Spleen (tissue), 11 donors: ENCODE data around the gene ANXA7. TPM values are rescaled to one million over a fixed set of nuclear protein-coding genes. Genes with fewer than 3 reads are reported as not detected.

Experiments
- DNase-seq: peaks from one replicate; pipeline ENCODE4 v3.0.0-alpha.2; 2020
- H3K27ac ChIP-seq, 8 donors: fragments of 200-600 bp; sonication (generic) in 7 of 8; 1 replicate in 4 of 8; 2 replicates in 4 of 8; pipeline versions ENCODE4 v1.5.0 to v1.8.0; 2016 to 2021; ENCODE audit warnings: inconsistent platforms in 4 of 8, mild to moderate bottlenecking in 4 of 8, moderate library complexity in 1 of 8
- H3K27me3 ChIP-seq, 7 donors: fragments of 200-600 bp; sonication (generic) in 6 of 7; replicated peaks in 1 of 7; 1 replicate in 4 of 7; 2 replicates in 3 of 7; pipeline versions ENCODE4 v1.5.0 to v1.8.0; 2016 to 2021; ENCODE audit warnings: inconsistent platforms in 3 of 7, mild to moderate bottlenecking in 1 of 7
- H3K36me3 ChIP-seq, 6 donors: fragments of 200-600 bp; sonication (generic) in 5 of 6; 1 replicate in 4 of 6; 2 replicates in 2 of 6; pipeline versions ENCODE4 v1.5.0 to v1.8.0; 2016 to 2021; ENCODE audit warnings: inconsistent platforms in 2 of 6
- H3K4me1 ChIP-seq, 6 donors: fragments of 200-600 bp; sonication (generic) in 5 of 6; 1 replicate in 3 of 6; 2 replicates in 3 of 6; pipeline versions ENCODE4 v1.5.0 to v1.8.0; 2016 to 2021; ENCODE audit warnings: inconsistent platforms in 3 of 6
- H3K4me3 ChIP-seq, 8 donors: fragments of 200-600 bp; sonication (generic) in 7 of 8; 1 replicate in 4 of 8; 2 replicates in 4 of 8; pipeline versions ENCODE4 v1.5.0 to v1.8.0; 2016 to 2021; ENCODE audit warnings: inconsistent platforms in 4 of 8, mild to moderate bottlenecking in 4 of 8, moderate library complexity in 2 of 8
- H3K9me3 ChIP-seq, 8 donors: fragments of 200-600 bp; sonication (generic) in 7 of 8; 1 replicate in 4 of 8; 2 replicates in 4 of 8; pipeline versions ENCODE4 v1.5.0 to v1.8.0; 2016 to 2021; ENCODE audit warnings: inconsistent platforms in 4 of 8
- CTCF ChIP-seq, 11 experiments: fragments of 200-600 bp in 7 of 11; fragments of 450-650 bp in 4 of 11; sonication (generic) in 4 of 11; IDR thresholded peaks in 8 of 11; conservative IDR thresholded peaks in 3 of 11; 1 replicate in 7 of 11; 2 replicates in 4 of 11; pipeline versions ENCODE4 v1.4.0 to v1.8.0; 2016 to 2021; ENCODE audit warnings: antibody characterized with exemption in 11 of 11, inconsistent platforms in 4 of 11, mild to moderate bottlenecking in 1 of 11
- POLR2A ChIP-seq, 3 donors: fragments of 450-650 bp; IDR thresholded peaks; one replicate each; pipeline ENCODE4 v1.5.1; 2017; ENCODE audit warnings: antibody characterized with exemption in 3 of 3, mild to moderate bottlenecking in 1 of 3
- POLR2AphosphoS5 ChIP-seq, 3 donors: sonication (generic); formaldehyde crosslinking; IDR thresholded peaks; one replicate each; pipeline ENCODE4 v1.5.1; 2017; ENCODE audit warnings: antibody characterized with exemption in 3 of 3
- WGBS, 5 donors: extraction: QIAGEN DNeasy Blood & Tissue Kit in 3 of 5; methylation state at CpG; one replicate each; pipeline versions ENCODE4 v1.1.5 to v1.1.7; 2013 to 2018; 5-methylcytosine and 5-hydroxymethylcytosine counted together
- intact Hi-C: fragments of 100-400 bp; cut with DNase I; formaldehyde crosslinking; loops from one replicate; pipeline ENCODE4 v1.15.0; 2023; ENCODE audit warnings: low total_unique reads
- polyA plus RNA-seq, 3 donors: library from polyadenylated mRNA; stranded (reverse); fragments of 200-250 nt; gene quantifications; one replicate each; pipeline ENCODE4 v1.2.1, GENCODE V29; 2013
- total RNA-seq, 7 donors: library from RNA; depleted of rRNA in 3 of 7; stranded (reverse); fragments of >200 nt in 3 of 7; fragmentation: NEBNext Ultra II Directional in 4 of 7; extraction: Animal tissue kit (Norgen Biotek cat#: 25700) in 4 of 7; gene quantifications; one replicate each; pipeline versions ENCODE4 v1.1.0 to v1.2.1, GENCODE V29; 2016 to 2021
- donor health status: healthy with polysubstance abuse.
- donor health status: DM: no; HTN: no; CAD: no; lungs with moderate emphysema.
- donor health status: DM: no; HTN: no; CAD: no.
- donor health status: Bipolar disorder and iron deficiency.
- donor health status: healthy.
- donor health status: DM: no; HTN: no; CAD: no.
- donor health status: DM: yes; HTN: yes; CAD: no.

The ANXA7 gene
- total and polyA plus RNA-seq, 10 donors, result 40.1 to 118 (median 93.8) TPM

- Histone ChIP-seq H3K27ac (no peak overlapping the region), H3K4me3 (no peak overlapping the region), H3K9me3 (peaks cover 0 to 2% (median 0%) of the 10 kb centered on the region in 8 donors), H3K4me1 (peaks cover 0 to 18% (median 14%) of the 10 kb centered on the region in 6 donors), H3K36me3 (no peaks in the 10 kb centered on the region), H3K27me3 (no peaks in the 10 kb centered on the region)
- no peak for DNase-seq
- TF ChIP-seq POLR2A (IDR thresholded peaks at IDR 0.05) (no peak), CTCF (IDR thresholded peaks at IDR 0.05 in 8 of 11, conservative IDR thresholded peaks at IDR 0.05 in 3 of 11) (no peak), POLR2AphosphoS5 (IDR thresholded peaks at IDR 0.05) (no peak)
- intact Hi-C loops, result no loop called here
- WGBS, 5 donors, result 65 to 71% (median 69%) methylated on average over 4 of the region's 4 CpGs
Measured at GRCh38 chr10:73357166-73357565, 56.7 kb downstream of the ANXA7 start.

- intact Hi-C loops, result no loop called here
- no peak for DNase-seq
- TF ChIP-seq POLR2A (IDR thresholded peaks at IDR 0.05), result no peak
- no peak for TF ChIP-seq POLR2AphosphoS5 (IDR thresholded peaks at IDR 0.05)
- no peak for TF ChIP-seq CTCF (IDR thresholded peaks at IDR 0.05 in 8 of 11, conservative IDR thresholded peaks at IDR 0.05 in 3 of 11)
- H3K36me3 ChIP-seq, result peaks cover 0 to 15% (median 3%) of the 10 kb centered on the region in 6 donors
- H3K9me3 ChIP-seq, result no peaks in the 10 kb centered on the region
- H3K4me3 ChIP-seq, result no peak overlapping the region
- H3K4me1 ChIP-seq, result no peaks in the 10 kb centered on the region
- 77 to 89% (median 84%) methylated on average over 1 of the region's 1 CpG for WGBS, 5 donors
- H3K27me3 ChIP-seq, result no peaks in the 10 kb centered on the region
- H3K27ac ChIP-seq, result no peak overlapping the region
Measured at GRCh38 chr10:73344269-73344668, 69.6 kb downstream of the ANXA7 start.

GRCh38 chr10:73340121-73340520 lies 73.7 kb downstream of the ANXA7 start:
- Histone ChIP-seq H3K4me1 (no peaks in the 10 kb centered on the region), H3K36me3 (peaks cover 0 to 10% (median 3%) of the 10 kb centered on the region in 6 donors), H3K27me3 (no peaks in the 10 kb centered on the region), H3K4me3 (no peak overlapping the region), H3K9me3 (no peaks in the 10 kb centered on the region), H3K27ac (no peak overlapping the region)
- WGBS, 5 donors, result 85 to 100% (median 91%) methylated on average over 2 to 3 of the region's 3 CpGs
- intact Hi-C loops, result no loop called here
- no peak for DNase-seq
- TF ChIP-seq CTCF (IDR thresholded peaks at IDR 0.05 in 8 of 11, conservative IDR thresholded peaks at IDR 0.05 in 3 of 11) (no peak), POLR2AphosphoS5 (IDR thresholded peaks at IDR 0.05) (no peak), POLR2A (IDR thresholded peaks at IDR 0.05) (no peak)

GRCh38 chr10:73339436-73339835 lies 74.4 kb downstream of the ANXA7 start:
- Histone ChIP-seq H3K4me1 (no peaks in the 10 kb centered on the region), H3K27me3 (no peaks in the 10 kb centered on the region), H3K27ac (no peak overlapping the region), H3K4me3 (no peak overlapping the region), H3K9me3 (no peaks in the 10 kb centered on the region), H3K36me3 (peaks cover 0 to 10% (median 3%) of the 10 kb centered on the region in 6 donors)
- TF ChIP-seq CTCF (IDR thresholded peaks at IDR 0.05 in 8 of 11, conservative IDR thresholded peaks at IDR 0.05 in 3 of 11) (no peak), POLR2A (IDR thresholded peaks at IDR 0.05) (no peak), POLR2AphosphoS5 (IDR thresholded peaks at IDR 0.05) (no peak)
- intact Hi-C loops, result no loop called here
- no peak for DNase-seq
- WGBS, 5 donors, result 83 to 96% (median 88%) methylated on average over 1 to 7 of the region's 7 CpGs
